KOPT-K1 (cell line): ENCODE measurements around the gene IP6K3.

Experiments used
- H3K27ac ChIP-seq: fragments of 200-600 bp; sonication (generic); 2 replicates; pipeline ENCODE4 v1.5.1; 2016; ENCODE audit warnings: antibody characterized with exemption, mild to moderate bottlenecking, low read depth, low read length; ENCODE audit not compliant: poor library complexity, severe bottlenecking
- H3K36me3 ChIP-seq: fragments of 200-600 bp; sonication (generic); 2 replicates; pipeline ENCODE4 v1.5.1; 2017; ENCODE audit warnings: antibody characterized with exemption, mild to moderate bottlenecking, low read length, moderate library complexity; ENCODE audit not compliant: insufficient read depth
- H3K9me3 ChIP-seq: fragments of 200-600 bp; sonication (generic); 2 replicates; pipeline ENCODE4 v1.5.1; 2017; ENCODE audit warnings: antibody characterized with exemption, low read length, mild to moderate bottlenecking; ENCODE audit not compliant: insufficient read depth, poor library complexity, severe bottlenecking

IP6K3 gene

GRCh38 chr6:33757113-33757512 lies 10.4 kb upstream of the IP6K3 start:
- no peaks in the 10 kb centered on the region for H3K36me3 ChIP-seq
- H3K27ac ChIP-seq: no peak overlapping the region
- H3K9me3 ChIP-seq: no peaks in the 10 kb centered on the region

- H3K9me3 ChIP-seq: no peaks in the 10 kb centered on the region
- H3K36me3 ChIP-seq: no peaks in the 10 kb centered on the region
- no peak overlapping the region for H3K27ac ChIP-seq
Observed at GRCh38 chr6:33756211-33756954, 9.7 kb upstream of the IP6K3 start.

- H3K9me3 ChIP-seq: no peaks in the 10 kb centered on the region
- H3K27ac ChIP-seq: no peak overlapping the region
- no peaks in the 10 kb centered on the region for H3K36me3 ChIP-seq
Observed at GRCh38 chr6:33755070-33755869, 8.6 kb upstream of the IP6K3 start.

DNA sequence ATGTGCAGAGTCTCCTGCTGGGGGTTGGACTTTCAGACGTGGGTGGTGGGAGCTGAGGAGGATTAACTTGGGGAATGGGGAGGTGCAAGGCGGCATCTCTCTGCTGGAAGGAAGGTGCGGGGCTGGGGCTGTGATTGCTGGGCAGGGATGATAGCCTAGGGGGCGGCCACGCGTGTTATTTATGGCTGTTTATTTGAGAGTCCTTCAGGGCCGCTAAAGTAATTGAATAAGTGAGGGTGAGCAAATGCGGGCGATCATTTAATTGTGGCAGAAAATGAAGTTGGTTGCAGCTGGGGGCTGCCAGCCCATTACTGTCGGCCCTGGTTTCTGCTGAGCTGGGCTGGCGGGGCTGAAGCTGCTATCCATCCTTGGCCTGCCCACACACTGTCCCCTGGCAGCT lies 7.5 kb upstream of the IP6K3 start:
- Histone ChIP-seq H3K36me3 (no peaks in the 10 kb centered on the region), H3K27ac (no peak overlapping the region), H3K9me3 (no peaks in the 10 kb centered on the region)

- Histone ChIP-seq H3K9me3 (no peaks in the 10 kb centered on the region), H3K36me3 (no peaks in the 10 kb centered on the region), H3K27ac (no peak overlapping the region)
Observed at GRCh38 chr6:33752646-33753015, 5.9 kb upstream of the IP6K3 start.

DNA sequence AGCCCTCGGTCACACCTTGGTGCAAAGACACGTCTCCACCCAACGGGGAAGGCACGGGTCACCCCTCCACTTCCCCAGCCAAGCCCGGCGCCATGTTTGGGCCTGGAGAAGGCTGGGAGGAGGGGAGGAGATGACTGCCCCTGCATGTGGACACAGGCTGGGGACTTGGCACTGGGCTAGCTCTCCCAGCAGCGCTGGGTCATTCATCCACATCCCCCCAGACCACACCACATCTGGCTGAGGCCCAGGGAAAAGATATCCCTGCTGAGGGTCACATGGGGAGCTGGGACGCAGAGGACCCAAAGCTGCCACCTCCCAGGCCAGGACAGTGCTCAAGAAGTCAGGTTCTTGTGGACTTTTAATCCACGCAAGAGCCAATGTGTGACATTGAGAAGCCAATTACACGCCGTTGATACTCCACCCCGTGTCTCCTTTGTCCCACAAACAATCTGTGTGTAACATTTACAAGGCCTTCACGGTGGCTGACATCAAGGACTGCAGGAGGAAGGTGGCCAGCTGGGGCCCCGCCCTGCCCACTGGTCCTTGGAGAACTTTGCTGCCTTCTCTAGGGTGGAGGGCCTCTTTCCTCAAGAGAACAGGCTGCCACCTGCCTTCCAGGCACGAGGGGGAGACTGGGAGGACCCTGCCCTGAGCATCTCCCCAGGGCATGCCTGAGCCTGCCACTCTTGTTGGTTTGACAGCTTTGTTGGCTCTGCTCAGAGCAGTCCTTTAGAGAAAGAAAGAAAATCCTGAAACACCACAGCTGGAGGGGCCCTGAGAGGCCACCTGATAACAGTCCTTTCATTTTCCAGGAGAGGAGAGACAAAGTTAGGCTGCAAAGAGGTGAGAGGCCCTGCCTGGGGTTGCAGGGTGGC lies 5.3 kb upstream of the IP6K3 start:
- Histone ChIP-seq H3K9me3 (no peaks in the 10 kb centered on the region), H3K36me3 (no peaks in the 10 kb centered on the region), H3K27ac (no peak overlapping the region)

- H3K36me3 ChIP-seq: no peaks in the 10 kb centered on the region
- no peak overlapping the region for H3K27ac ChIP-seq
- H3K9me3 ChIP-seq: no peaks in the 10 kb centered on the region
Observed at GRCh38 chr6:33750244-33750991, 3.7 kb upstream of the IP6K3 start.

GRCh38 chr6:33749401-33749800 lies 2.7 kb upstream of the IP6K3 start:
- Histone ChIP-seq H3K36me3 (no peaks in the 10 kb centered on the region), H3K9me3 (no peaks in the 10 kb centered on the region), H3K27ac (no peak overlapping the region)

DNA sequence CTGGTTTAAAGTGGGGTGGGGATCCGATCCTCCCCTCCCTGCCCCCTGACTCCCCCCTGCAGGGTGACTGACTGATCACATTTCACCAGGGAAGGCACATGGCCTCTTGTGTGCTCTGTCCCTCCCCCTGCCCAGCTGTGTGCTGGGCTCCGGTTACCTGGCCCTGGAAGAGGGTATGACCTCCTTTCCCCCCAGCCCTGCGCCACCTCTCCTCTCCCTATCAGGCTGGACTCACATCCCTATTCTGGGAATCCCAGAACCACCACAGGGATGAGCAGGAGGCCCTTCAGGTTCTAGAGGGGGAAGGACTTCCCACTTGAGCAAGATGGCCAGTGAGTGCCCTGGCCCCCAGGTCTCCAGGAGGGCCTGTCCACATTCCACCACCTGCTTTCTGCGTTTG lies 2.1 kb upstream of the IP6K3 start:
- no peak overlapping the region for H3K27ac ChIP-seq
- no peaks in the 10 kb centered on the region for H3K36me3 ChIP-seq
- no peaks in the 10 kb centered on the region for H3K9me3 ChIP-seq

DNA sequence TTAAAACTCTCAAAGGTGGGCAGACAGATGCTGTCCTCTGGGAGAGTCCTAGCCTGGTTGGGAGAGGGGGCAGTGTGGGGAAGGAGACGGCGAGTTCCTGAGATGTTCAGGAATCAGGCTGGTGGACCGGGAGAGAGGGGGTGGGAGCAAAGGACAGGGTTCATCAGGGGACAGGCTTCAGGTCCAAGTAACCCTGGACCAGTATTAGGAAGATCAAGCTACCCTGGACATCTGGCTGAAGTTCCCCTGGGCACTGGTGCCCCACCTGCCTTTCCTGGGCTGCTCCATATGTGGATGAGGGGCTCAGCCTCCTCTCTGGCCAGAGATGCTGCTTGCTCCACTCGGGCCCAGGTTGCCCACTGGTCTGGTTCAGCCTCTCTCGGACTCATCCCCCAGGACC lies 1.1 kb upstream of the IP6K3 start:
- no peak overlapping the region for H3K27ac ChIP-seq
- no peaks in the 10 kb centered on the region for H3K36me3 ChIP-seq
- no peaks in the 10 kb centered on the region for H3K9me3 ChIP-seq

DNA sequence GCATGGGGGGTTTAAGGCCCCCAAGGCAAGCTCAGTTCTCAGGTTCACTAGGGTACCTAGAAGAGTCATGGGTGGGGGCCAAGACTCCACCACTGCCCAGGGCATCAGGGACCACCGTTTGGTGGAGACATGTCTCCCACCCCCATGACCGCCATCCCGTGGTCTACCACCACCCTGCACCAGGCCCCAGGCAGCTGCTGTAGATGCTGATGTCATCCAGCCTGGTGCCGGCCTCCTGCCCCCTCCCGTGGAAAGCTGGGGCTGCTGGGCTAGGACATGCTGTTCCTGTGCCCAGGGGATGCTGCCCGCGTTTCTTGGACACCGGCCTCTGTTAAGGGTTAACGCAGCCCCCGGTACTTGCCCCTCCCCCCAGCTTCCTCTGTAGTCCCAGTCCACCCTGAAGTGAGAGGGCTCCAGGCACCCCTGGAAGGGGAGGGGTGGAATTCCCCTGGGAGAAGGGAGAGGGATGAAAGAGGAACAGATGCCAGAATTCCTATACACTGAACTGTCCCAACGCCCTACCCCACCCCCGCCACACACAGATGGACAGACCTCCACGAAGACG lies 587 bp downstream of the IP6K3 start:
- Histone ChIP-seq H3K9me3 (no peaks in the 10 kb centered on the region), H3K27ac (no peak overlapping the region), H3K36me3 (no peaks in the 10 kb centered on the region)

GRCh38 chr6:33745548-33745947 lies 1.2 kb downstream of the IP6K3 start:
- Histone ChIP-seq H3K27ac (no peak overlapping the region), H3K36me3 (no peaks in the 10 kb centered on the region), H3K9me3 (no peaks in the 10 kb centered on the region)

GRCh38 chr6:33744895-33745546 lies 1.7 kb downstream of the IP6K3 start:
- Histone ChIP-seq H3K27ac (no peak overlapping the region), H3K9me3 (no peaks in the 10 kb centered on the region), H3K36me3 (no peaks in the 10 kb centered on the region)
